WTC11 (cell line): ENCODE measurements around the gene ADRA1B.

Source experiments
- JAZF1 ChIP-seq: fragments of 250-450 bp; sonication (Bioruptor Pico); IDR thresholded peaks from 2 replicates; pipeline ENCODE4 v1.9.0; 2021; ENCODE audit warnings: moderate library complexity, mild to moderate bottlenecking, inconsistent platforms
- NFYB ChIP-seq: sonication (generic); formaldehyde crosslinking; conservative IDR thresholded peaks from 2 replicates; pipeline ENCODE4 v1.8.0; 2022; ENCODE audit warnings: low read depth, missing genetic modification reagents
- ZBTB21 ChIP-seq: sonication (generic); formaldehyde crosslinking; IDR thresholded peaks from 2 replicates; pipeline ENCODE4 v1.8.1; 2023; ENCODE audit warnings: mild to moderate bottlenecking, missing genetic modification reagents, borderline replicate concordance
- ZNF121 ChIP-seq: sonication (generic); formaldehyde crosslinking; IDR thresholded peaks from 2 replicates; pipeline ENCODE4 v1.8.0; 2023; ENCODE audit warnings: missing genetic modification reagents
- ZNF219 ChIP-seq: sonication (generic); formaldehyde crosslinking; IDR thresholded peaks from 2 replicates; pipeline ENCODE4 v1.8.0; 2023; ENCODE audit warnings: missing genetic modification reagents, mild to moderate bottlenecking, borderline replicate concordance
- ZNF263 ChIP-seq: sonication (generic); formaldehyde crosslinking; IDR thresholded peaks from 2 replicates; pipeline ENCODE4 v1.8.1; 2022; ENCODE audit warnings: low read depth, mild to moderate bottlenecking, moderate library complexity, missing genetic modification reagents
- TF ChIP-seq, protein P1 (sequence below): fragments of 200-600 bp; IDR thresholded peaks from 2 replicates; pipeline ENCODE4 v1.8.0; 2022; ENCODE audit warnings: antibody characterized with exemption
- TF ChIP-seq, protein P2 (sequence below): sonication (generic); formaldehyde crosslinking; IDR thresholded peaks from 2 replicates; pipeline ENCODE4 v1.8.1; 2022; ENCODE audit warnings: mild to moderate bottlenecking, missing genetic modification reagents, moderate library complexity, borderline replicate concordance

DNA sequence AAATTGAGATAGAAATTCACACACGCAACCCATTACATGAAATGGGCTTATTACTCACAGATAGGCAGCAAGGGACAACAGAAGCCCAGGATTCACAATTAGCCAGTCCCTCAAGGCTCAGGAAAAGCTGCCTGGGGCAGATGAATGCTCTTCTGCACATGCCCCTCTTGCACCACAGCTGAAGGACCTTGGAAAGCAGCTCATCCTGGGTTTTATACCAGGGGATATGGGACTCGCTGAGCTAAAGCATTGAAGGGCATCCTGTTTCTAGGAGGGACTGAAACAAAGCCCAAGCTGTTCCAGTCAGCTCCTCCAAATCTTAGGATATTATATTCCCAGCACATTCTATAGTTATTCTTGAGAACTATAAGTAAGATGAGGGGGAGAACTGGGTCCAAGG lies 76.9 kb downstream of the ADRA1B start:
- TF ChIP-seq ZNF219 (CRISPR knock-in tag) (no peak), JAZF1 (CRISPR knock-in tag) (no peak), NFYB (CRISPR knock-in tag) (no peak), ZBTB21 (CRISPR knock-in tag) (no peak), ZNF121 (no peak), ZNF263 (CRISPR knock-in tag) (no peak)
- TF ChIP-seq, protein P1, sequence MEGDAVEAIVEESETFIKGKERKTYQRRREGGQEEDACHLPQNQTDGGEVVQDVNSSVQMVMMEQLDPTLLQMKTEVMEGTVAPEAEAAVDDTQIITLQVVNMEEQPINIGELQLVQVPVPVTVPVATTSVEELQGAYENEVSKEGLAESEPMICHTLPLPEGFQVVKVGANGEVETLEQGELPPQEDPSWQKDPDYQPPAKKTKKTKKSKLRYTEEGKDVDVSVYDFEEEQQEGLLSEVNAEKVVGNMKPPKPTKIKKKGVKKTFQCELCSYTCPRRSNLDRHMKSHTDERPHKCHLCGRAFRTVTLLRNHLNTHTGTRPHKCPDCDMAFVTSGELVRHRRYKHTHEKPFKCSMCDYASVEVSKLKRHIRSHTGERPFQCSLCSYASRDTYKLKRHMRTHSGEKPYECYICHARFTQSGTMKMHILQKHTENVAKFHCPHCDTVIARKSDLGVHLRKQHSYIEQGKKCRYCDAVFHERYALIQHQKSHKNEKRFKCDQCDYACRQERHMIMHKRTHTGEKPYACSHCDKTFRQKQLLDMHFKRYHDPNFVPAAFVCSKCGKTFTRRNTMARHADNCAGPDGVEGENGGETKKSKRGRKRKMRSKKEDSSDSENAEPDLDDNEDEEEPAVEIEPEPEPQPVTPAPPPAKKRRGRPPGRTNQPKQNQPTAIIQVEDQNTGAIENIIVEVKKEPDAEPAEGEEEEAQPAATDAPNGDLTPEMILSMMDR: no peak
- TF ChIP-seq, protein P2, sequence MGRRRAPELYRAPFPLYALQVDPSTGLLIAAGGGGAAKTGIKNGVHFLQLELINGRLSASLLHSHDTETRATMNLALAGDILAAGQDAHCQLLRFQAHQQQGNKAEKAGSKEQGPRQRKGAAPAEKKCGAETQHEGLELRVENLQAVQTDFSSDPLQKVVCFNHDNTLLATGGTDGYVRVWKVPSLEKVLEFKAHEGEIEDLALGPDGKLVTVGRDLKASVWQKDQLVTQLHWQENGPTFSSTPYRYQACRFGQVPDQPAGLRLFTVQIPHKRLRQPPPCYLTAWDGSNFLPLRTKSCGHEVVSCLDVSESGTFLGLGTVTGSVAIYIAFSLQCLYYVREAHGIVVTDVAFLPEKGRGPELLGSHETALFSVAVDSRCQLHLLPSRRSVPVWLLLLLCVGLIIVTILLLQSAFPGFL (CRISPR knock-in tag): no peak
